ENCODE measurements around the gene CCDC188. TPM values are rescaled to one million over a fixed set of nuclear protein-coding genes. Genes with fewer than 3 reads are reported as not detected.

The CCDC188 gene
- total and polyA plus RNA-seq, 9 of the 15 experiments (the other 6 are each of a cell fraction or from before 2014, with no cell fraction given) = not detected

GRCh38 chr22:20116951-20117632 is 33.8 kb downstream of the CCDC188 start, which contains the start of gene TRMT2A (continued):
- no peak for TF ChIP-seq TSHZ1 (CRISPR knock-in tag; IDR thresholded peaks at IDR 0.05)
- peak; percentile 98 for TF ChIP-seq CHD4 (IDR thresholded peaks at IDR 0.05; ENCODE audit: insufficient read depth, insufficient replicate concordance, low read depth, low read length, poor library complexity, severe bottlenecking)
- no peak for TF ChIP-seq SNRNP70 (optimal IDR thresholded peaks at IDR 0.05; ENCODE audit: low read depth, low read length)
- peak; percentile 98 for TF ChIP-seq ZNF764 (CRISPR knock-in tag; IDR thresholded peaks at IDR 0.05; ENCODE audit: low read depth)
- TF ChIP-seq KAT8 (IDR thresholded peaks at IDR 0.05; ENCODE audit: low read depth) = no peak
- no peak for TF ChIP-seq MTA2 (IDR thresholded peaks at IDR 0.05; ENCODE audit: low read depth)
- TF ChIP-seq NR2C1 (IDR thresholded peaks at IDR 0.05) = no peak
- no peak for TF ChIP-seq NR2C1 (tag; IDR thresholded peaks at IDR 0.05)
- TF ChIP-seq PBX2 (CRISPR knock-in tag; IDR thresholded peaks at IDR 0.05; ENCODE audit: low read depth) = no peak
- TF ChIP-seq PBX2 (tag; conservative IDR thresholded peaks at IDR 0.05; ENCODE audit: low read depth) = no peak
- no peak for TF ChIP-seq ZNF12 (CRISPR knock-in tag; IDR thresholded peaks at IDR 0.05)
- TF ChIP-seq HCFC1 (IDR thresholded peaks at IDR 0.05; ENCODE audit: low read depth, low read length) = peak; percentile 99
- TF ChIP-seq BRCA1 (IDR thresholded peaks at IDR 0.05) = no peak
- TF ChIP-seq BRCA1 (CRISPR knock-in tag; IDR thresholded peaks at IDR 0.05) = no peak
- no peak for TF ChIP-seq ID3 (CRISPR knock-in tag; IDR thresholded peaks at IDR 0.05)
- TF ChIP-seq ID3 (tag; IDR thresholded peaks at IDR 0.05) = no peak
- TF ChIP-seq XRCC5 (IDR thresholded peaks at IDR 0.05; ENCODE audit: low read depth, low read length) = no peak
- TF ChIP-seq NR2F6 (CRISPR knock-in tag; IDR thresholded peaks at IDR 0.05) = peak; percentile 95
- no peak for TF ChIP-seq FOXJ2 (tag; IDR thresholded peaks at IDR 0.05)
- no peak for TF ChIP-seq ZBTB5 (IDR thresholded peaks at IDR 0.05)
- TF ChIP-seq ZEB2 (IDR thresholded peaks at IDR 0.05) = no peak
- TF ChIP-seq TAF7 (tag; IDR thresholded peaks at IDR 0.05) = peak; percentile 93; the same call in 1 of the 2 replicates
- no peak for TF ChIP-seq NFIC (IDR thresholded peaks at IDR 0.05)
